KMS-11 (cell line): ENCODE measurements around the gene TMEM161B.

ENCODE experiments used
- H2AFZ ChIP-seq: fragments of 200-600 bp; sonication (generic); 2 replicates; pipeline ENCODE4 v1.6.1; 2016; ENCODE audit warnings: antibody characterized with exemption, mixed run types, low read depth
- H3K27ac ChIP-seq: fragments of 200-600 bp; sonication (generic); 2 replicates; pipeline ENCODE4 v1.6.1; 2016; ENCODE audit warnings: mild to moderate bottlenecking, mixed run types
- H3K27me3 ChIP-seq: fragments of 200-600 bp; sonication (generic); 2 replicates; pipeline ENCODE4 v1.6.1; 2017; ENCODE audit warnings: mild to moderate bottlenecking, low read depth, mixed run types, moderate library complexity; ENCODE audit not compliant: insufficient read depth
- H3K36me3 ChIP-seq: fragments of 200-600 bp; sonication (generic); 2 replicates; pipeline ENCODE4 v1.6.1; 2017; ENCODE audit warnings: mild to moderate bottlenecking, mixed run types; ENCODE audit not compliant: insufficient read depth
- H3K4me1 ChIP-seq: fragments of 200-600 bp; sonication (generic); 2 replicates; pipeline ENCODE4 v1.6.1; 2016; ENCODE audit warnings: mild to moderate bottlenecking, low read depth, mixed run types; ENCODE audit not compliant: poor library complexity, severe bottlenecking
- H3K4me2 ChIP-seq: fragments of 200-600 bp; sonication (generic); 2 replicates; pipeline ENCODE4 v1.7.0; 2016; ENCODE audit warnings: mild to moderate bottlenecking, mixed run types
- H3K4me3 ChIP-seq: fragments of 200-600 bp; sonication (generic); IDR thresholded peaks from 2 replicates; pipeline ENCODE4 v1.6.1; 2017; ENCODE audit warnings: low read depth, low read length, mixed read lengths; ENCODE audit not compliant: insufficient read depth
- H3K79me2 ChIP-seq: fragments of 200-600 bp; sonication (generic); 2 replicates; pipeline ENCODE4 v1.6.1; 2016; ENCODE audit warnings: low read depth, mixed run types; ENCODE audit not compliant: insufficient read depth
- H3K9ac ChIP-seq: fragments of 200-600 bp; sonication (generic); 2 replicates; pipeline ENCODE4 v1.6.1; 2016; ENCODE audit warnings: mild to moderate bottlenecking, mixed run types
- H4K20me1 ChIP-seq: fragments of 200-600 bp; sonication (generic); 2 replicates; pipeline ENCODE4 v1.6.1; 2016; ENCODE audit warnings: mild to moderate bottlenecking, mixed run types; ENCODE audit not compliant: insufficient read depth
- CTCF ChIP-seq: fragments of 200-600 bp; sonication (generic); conservative IDR thresholded peaks from 2 replicates; pipeline ENCODE4 v1.6.1; 2017; ENCODE audit warnings: low read depth, mild to moderate bottlenecking, antibody characterized with exemption, low read length, moderate library complexity, mixed read lengths

Gene TMEM161B

DNA sequence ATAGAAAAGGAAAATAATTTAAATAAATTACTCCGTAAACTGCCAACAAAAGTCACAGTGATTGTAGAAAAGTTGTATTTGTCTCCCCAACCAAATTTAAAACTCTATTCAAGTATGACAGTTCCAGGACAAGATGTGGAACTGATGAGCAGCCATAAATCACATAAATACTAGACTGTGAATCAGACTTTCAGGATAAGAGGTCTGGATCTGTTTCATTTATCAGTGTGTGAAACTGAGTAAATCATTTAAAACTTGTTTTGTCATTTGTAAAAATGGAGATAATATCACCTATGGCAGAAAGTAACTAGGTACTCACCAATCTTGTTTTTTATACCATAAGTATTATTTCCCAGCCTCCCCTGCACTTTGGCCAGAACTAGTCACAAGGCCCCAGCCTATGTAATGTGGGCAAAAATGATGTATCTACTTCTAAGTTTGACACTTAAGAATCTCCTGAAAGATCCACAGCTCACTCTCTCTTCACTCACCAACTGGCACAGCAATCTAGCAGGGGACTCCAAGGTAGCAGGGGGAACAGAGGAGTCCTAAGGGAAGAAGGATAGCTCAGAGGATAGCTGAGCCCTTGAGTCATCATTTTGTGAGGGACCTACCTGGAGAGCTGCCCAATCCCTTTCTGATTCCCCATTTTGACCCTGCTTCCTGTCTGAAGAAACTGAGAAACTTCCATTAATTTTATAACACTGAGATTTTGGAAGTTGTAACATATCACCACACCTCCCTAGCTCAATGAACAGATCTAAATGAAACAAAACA lies 31.6 kb downstream of the TMEM161B start:
- Histone ChIP-seq H3K4me1 (no peaks in the 10 kb centered on the region), H3K27me3 (no peaks in the 10 kb centered on the region), H3K4me2 (no peak overlapping the region), H3K27ac (no peak overlapping the region), H2AFZ (no peak overlapping the region), H3K79me2 (no peaks in the 10 kb centered on the region), H3K9ac (no peak overlapping the region), H3K36me3 (no peaks in the 10 kb centered on the region; the same call in 1 of the 2 replicates), H3K4me3 (no peak overlapping the region), H4K20me1 (no peaks in the 10 kb centered on the region)
- no peak for TF ChIP-seq CTCF

DNA sequence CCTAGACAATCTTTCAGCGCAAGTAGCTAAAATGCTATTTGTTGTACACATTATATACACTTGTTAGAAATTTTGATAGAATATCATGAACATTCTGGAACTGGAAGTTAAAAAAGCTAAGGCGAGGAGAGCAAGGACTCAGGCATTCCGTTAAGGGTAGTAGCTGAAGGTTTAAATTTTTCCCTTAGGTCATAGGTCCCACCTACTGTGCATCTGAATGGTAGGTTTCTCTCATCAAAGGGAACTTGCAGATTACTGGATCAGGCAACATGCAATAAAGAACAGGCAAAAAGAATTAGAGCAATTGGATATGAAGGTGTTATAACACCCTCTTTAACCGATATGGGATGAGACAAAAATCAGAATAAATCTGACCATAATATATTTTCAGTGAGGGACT lies 32.8 kb downstream of the TMEM161B start:
- Histone ChIP-seq H3K4me3 (no peak overlapping the region), H3K79me2 (no peaks in the 10 kb centered on the region), H4K20me1 (no peaks in the 10 kb centered on the region)

GRCh38 chr5:88235346-88235745 lies 33.3 kb downstream of the TMEM161B start:
- Histone ChIP-seq H3K36me3 (no peaks in the 10 kb centered on the region; the same call in 1 of the 2 replicates), H3K27me3 (no peaks in the 10 kb centered on the region), H3K4me2 (no peak overlapping the region), H3K27ac (no peak overlapping the region), H3K4me3 (no peak overlapping the region), H3K9ac (no peak overlapping the region), H3K4me1 (no peaks in the 10 kb centered on the region), H4K20me1 (no peaks in the 10 kb centered on the region), H2AFZ (no peak overlapping the region), H3K79me2 (no peaks in the 10 kb centered on the region)
- no peak for TF ChIP-seq CTCF

More for the DNA sequence above, 32.8 kb downstream of the TMEM161B start:
- Histone ChIP-seq H3K4me1 (no peaks in the 10 kb centered on the region), H3K27ac (no peak overlapping the region), H2AFZ (no peak overlapping the region), H3K4me2 (no peak overlapping the region), H3K36me3 (no peaks in the 10 kb centered on the region; the same call in 1 of the 2 replicates), H3K9ac (no peak overlapping the region), H3K27me3 (no peaks in the 10 kb centered on the region)
- TF ChIP-seq CTCF: no peak

- Histone ChIP-seq H3K9ac (no peak overlapping the region), H2AFZ (no peak overlapping the region), H3K4me1 (no peaks in the 10 kb centered on the region), H3K4me3 (no peak overlapping the region), H3K4me2 (no peak overlapping the region), H4K20me1 (no peaks in the 10 kb centered on the region), H3K27me3 (no peaks in the 10 kb centered on the region), H3K79me2 (no peaks in the 10 kb centered on the region), H3K27ac (no peak overlapping the region), H3K36me3 (no peaks in the 10 kb centered on the region; the same call in 1 of the 2 replicates)
- TF ChIP-seq CTCF: no peak
Measured at GRCh38 chr5:88230546-88231066, 38.0 kb downstream of the TMEM161B start.
